Endothelial cell of umbilical vein (primary cell): ENCODE results near the gene FICD. TPM values are rescaled to one million over a fixed set of nuclear protein-coding genes. Genes with fewer than 3 reads are reported as not detected.

Source experiments
- BruUV-seq: library from RNA; stranded (reverse); fragments of 400-500 nt; replicated peaks from 2 replicates; lab custom pipeline; 2021; lab: Mats Ljungman, UMichigan
- CTCF ChIA-PET: fragments of 300-600, 350-600 bp; sonication (Branson Sonifier 250); formaldehyde crosslinking; loops from one replicate; lab custom pipeline; 2021; ENCODE audit warnings: antibody characterized with exemption, inconsistent platforms; lab: Charles Lee
- POLR2A ChIA-PET: fragments of 300-600, 350-600 bp; sonication (Branson Sonifier 250); formaldehyde crosslinking; loops from one replicate; lab custom pipeline; 2021; ENCODE audit warnings: antibody characterized with exemption, inconsistent platforms; lab: Charles Lee
- DNase-seq: peaks from one replicate; pipeline ENCODE4 v3.0.0-alpha.2; 2011; ENCODE audit warnings: low read depth, low spot score
- FAIRE-seq: peaks from 2 replicates; lab custom pipeline; 2011; peaks lifted over from hg19 to GRCh38; lab: Jason Lieb, UNC
- H2AFZ ChIP-seq: 2 replicates; pipeline ENCODE4 v1.6.0; 2012; ENCODE audit warnings: low read depth, low read length, control low read depth, inconsistent platforms
- H3K27ac ChIP-seq: 2 replicates; pipeline ENCODE4 v1.5.1; 2011; ENCODE audit warnings: low read depth, mild to moderate bottlenecking, control low read depth, low read length, moderate library complexity; ENCODE audit not compliant: insufficient read depth
- H3K27me3 ChIP-seq, 2 experiments: 2 replicates each; pipeline versions ENCODE4 v1.6.0 to v1.6.1; 2011; ENCODE audit warnings: low read length in 2 of 2, mixed read lengths in 1 of 2; ENCODE audit not compliant: control insufficient read depth in 2 of 2, insufficient read depth in 2 of 2
- H3K36me3 ChIP-seq, 2 experiments: 2 replicates in 1 of 2; 3 replicates in 1 of 2; pipeline ENCODE4 v1.5.1; 2011; ENCODE audit warnings: low read length in 2 of 2, mild to moderate bottlenecking in 1 of 2, moderate library complexity in 1 of 2; ENCODE audit not compliant: control insufficient read depth in 2 of 2, insufficient read depth in 2 of 2; ENCODE audit errors: extremely low read depth in 1 of 2
- H3K4me1 ChIP-seq: 3 replicates; pipeline ENCODE4 v1.5.1; 2011; ENCODE audit warnings: mild to moderate bottlenecking, low read length; ENCODE audit not compliant: control insufficient read depth, insufficient read depth; ENCODE audit errors: extremely low read depth
- H3K4me2 ChIP-seq: 2 replicates; pipeline ENCODE4 v1.6.1; 2011; ENCODE audit warnings: low read length, control low read depth, mixed read lengths; ENCODE audit not compliant: insufficient read depth
- H3K4me3 ChIP-seq, 3 experiments: fragments of 200-600 bp in 1 of 3; sonication (generic), shearing (Covaris generic) in 1 of 3; replicated peaks in 1 of 3; 2 replicates each; pipeline ENCODE4 v1.5.1; 2011 to 2016; ENCODE audit warnings: control low read depth in 3 of 3, low read length in 3 of 3, mild to moderate bottlenecking in 2 of 3, inconsistent platforms in 1 of 3, low read depth in 1 of 3, moderate library complexity in 1 of 3; ENCODE audit not compliant: insufficient read depth in 1 of 3
- H3K79me2 ChIP-seq: 2 replicates; pipeline ENCODE4 v1.6.0; 2012; ENCODE audit warnings: low read length, inconsistent platforms; ENCODE audit not compliant: control insufficient read depth, insufficient read depth
- H3K9ac ChIP-seq: replicated peaks from 2 replicates; pipeline ENCODE3; 2011; ENCODE audit warnings: low read length, control low read depth; ENCODE audit not compliant: insufficient read depth; ENCODE audit errors: extremely low read depth
- H3K9me1 ChIP-seq: replicated peaks from 3 replicates; pipeline ENCODE4 v1.6.0; 2011; ENCODE audit warnings: mild to moderate bottlenecking, low read length; ENCODE audit not compliant: control insufficient read depth, insufficient read depth; ENCODE audit errors: extremely low read depth
- H3K9me3 ChIP-seq: replicated peaks from 2 replicates; pipeline ENCODE4 v1.5.1; 2012; ENCODE audit warnings: low read length, inconsistent platforms; ENCODE audit not compliant: control insufficient read depth, insufficient read depth
- H4K20me1 ChIP-seq: replicated peaks from 2 replicates; pipeline ENCODE3; 2011; ENCODE audit warnings: mild to moderate bottlenecking, low read length; ENCODE audit not compliant: control insufficient read depth, insufficient read depth; ENCODE audit errors: extremely low read depth
- EZH2 ChIP-seq: IDR thresholded peaks from 2 replicates; pipeline ENCODE4 v1.6.1; 2012; ENCODE audit warnings: borderline replicate concordance, low read depth, mild to moderate bottlenecking, moderate library complexity, low read length, inconsistent platforms; ENCODE audit not compliant: severe bottlenecking
- FOS ChIP-seq: IDR thresholded peaks from 2 replicates; pipeline ENCODE4 v1.6.1; 2011; ENCODE audit warnings: mild to moderate bottlenecking, low read length, moderate library complexity, borderline replicate concordance; ENCODE audit not compliant: insufficient read depth
- GATA2 ChIP-seq: IDR thresholded peaks from 2 replicates; pipeline ENCODE4 v1.7.0; 2011; ENCODE audit warnings: low read depth, mild to moderate bottlenecking, moderate library complexity, mixed read lengths, low read length; ENCODE audit not compliant: insufficient read length, insufficient read depth
- JUN ChIP-seq: IDR thresholded peaks from 2 replicates; pipeline ENCODE4 v1.6.1; 2011; ENCODE audit warnings: borderline replicate concordance, low read depth; ENCODE audit not compliant: insufficient read length, insufficient read depth
- MYC ChIP-seq: IDR thresholded peaks from one replicate; pipeline ENCODE4 v1.6.1; 2011; ENCODE audit warnings: mild to moderate bottlenecking, low read depth, low read length
- POLR2A ChIP-seq: IDR thresholded peaks from 2 replicates; pipeline ENCODE4 v1.6.1; 2012; ENCODE audit warnings: low read depth, mild to moderate bottlenecking, control low read depth, low read length
- POLR2AphosphoS5 ChIP-seq: IDR thresholded peaks from 2 replicates; pipeline ENCODE4 v1.6.1; 2012; ENCODE audit warnings: low read depth, mild to moderate bottlenecking, control low read depth, low read length, moderate library complexity; ENCODE audit not compliant: insufficient read depth
- dilution Hi-C: fragments of 300-500 bp; cut with MboI; formaldehyde crosslinking; loops from one replicate; pipeline ENCODE4 v1.15.0; 2019; ENCODE audit warnings: low sequenced_read_pairs; ENCODE audit not compliant: extremely low pct_ligation_motif_present
- intact Hi-C: fragments of 100-400 bp; cut with micrococcal nuclease; formaldehyde crosslinking; loops from one replicate; pipeline ENCODE4 v1.10.0; 2022
- polyA plus RNA-seq, 4 experiments: library from polyadenylated mRNA; depleted of rRNA in 3 of 4; stranded (reverse) in 3 of 4; unstranded in 1 of 4; fragments of >200 nt; gene quantifications; 2 replicates each; pipeline versions ENCODE4 v1.2.1 to v1.2.3, GENCODE V29; 2011 to 2012; ENCODE audit warnings: missing spikeins in 1 of 4
- total RNA-seq: library from RNA; stranded (reverse); gene quantifications from 2 replicates; pipeline ENCODE4 v1.2.3, GENCODE V29; 2021
- TF ChIP-seq, protein P1 (sequence below): IDR thresholded peaks from 2 replicates; pipeline ENCODE4 v1.6.1; 2011; ENCODE audit not compliant: insufficient read depth, insufficient read length
- TF ChIP-seq, protein P2 (sequence below), 2 donors: IDR thresholded peaks; 1 replicate in 1 of 2; 2 replicates in 1 of 2; pipeline ENCODE4 v1.5.1; 2011; ENCODE audit warnings: low read length in 2 of 2, mild to moderate bottlenecking in 2 of 2, moderate library complexity in 2 of 2, control low read depth in 1 of 2, inconsistent platforms in 1 of 2, low read depth in 1 of 2; ENCODE audit not compliant: insufficient read depth in 1 of 2; ENCODE audit errors: extremely low read depth in 1 of 2

The FICD gene
- total and polyA plus RNA-seq, 2 donors (not counting 3 experiments of a cell fraction or from before 2014, with no cell fraction given) = 3.9 to 6.1 TPM

DNA sequence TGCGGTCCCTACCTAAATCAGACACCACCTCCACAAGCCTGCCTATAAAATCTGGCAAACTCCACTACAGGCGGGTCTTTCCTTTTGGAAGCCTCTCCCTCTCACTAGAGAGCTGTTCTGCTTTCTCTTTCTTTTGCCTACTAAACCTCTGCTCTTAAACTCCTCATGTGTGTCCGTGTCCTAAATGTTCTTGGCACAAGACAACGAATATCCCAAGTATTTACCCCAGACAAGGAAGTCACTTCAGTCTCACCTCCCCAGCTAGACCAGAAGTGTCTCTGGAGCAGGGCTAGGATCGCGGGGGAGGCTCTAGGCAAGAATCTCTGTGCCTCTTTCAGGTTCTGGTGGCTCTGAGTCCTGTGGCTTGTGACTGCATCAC is 37.2 kb upstream of the FICD start:
- BruUV-seq = no TSS peak

GRCh38 chr12:108478611-108479206 is 36.4 kb upstream of the FICD start:
- no peak for FAIRE-seq
- no peak overlapping the region for H3K9ac ChIP-seq
- no peak for TF ChIP-seq POLR2AphosphoS5
- no peak for TF ChIP-seq EZH2
- TF ChIP-seq, protein P1, sequence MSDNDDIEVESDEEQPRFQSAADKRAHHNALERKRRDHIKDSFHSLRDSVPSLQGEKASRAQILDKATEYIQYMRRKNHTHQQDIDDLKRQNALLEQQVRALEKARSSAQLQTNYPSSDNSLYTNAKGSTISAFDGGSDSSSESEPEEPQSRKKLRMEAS = no peak
- TF ChIP-seq MYC = no peak
- TF ChIP-seq, protein P2, sequence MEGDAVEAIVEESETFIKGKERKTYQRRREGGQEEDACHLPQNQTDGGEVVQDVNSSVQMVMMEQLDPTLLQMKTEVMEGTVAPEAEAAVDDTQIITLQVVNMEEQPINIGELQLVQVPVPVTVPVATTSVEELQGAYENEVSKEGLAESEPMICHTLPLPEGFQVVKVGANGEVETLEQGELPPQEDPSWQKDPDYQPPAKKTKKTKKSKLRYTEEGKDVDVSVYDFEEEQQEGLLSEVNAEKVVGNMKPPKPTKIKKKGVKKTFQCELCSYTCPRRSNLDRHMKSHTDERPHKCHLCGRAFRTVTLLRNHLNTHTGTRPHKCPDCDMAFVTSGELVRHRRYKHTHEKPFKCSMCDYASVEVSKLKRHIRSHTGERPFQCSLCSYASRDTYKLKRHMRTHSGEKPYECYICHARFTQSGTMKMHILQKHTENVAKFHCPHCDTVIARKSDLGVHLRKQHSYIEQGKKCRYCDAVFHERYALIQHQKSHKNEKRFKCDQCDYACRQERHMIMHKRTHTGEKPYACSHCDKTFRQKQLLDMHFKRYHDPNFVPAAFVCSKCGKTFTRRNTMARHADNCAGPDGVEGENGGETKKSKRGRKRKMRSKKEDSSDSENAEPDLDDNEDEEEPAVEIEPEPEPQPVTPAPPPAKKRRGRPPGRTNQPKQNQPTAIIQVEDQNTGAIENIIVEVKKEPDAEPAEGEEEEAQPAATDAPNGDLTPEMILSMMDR (IDR thresholded peaks at IDR 0.05; ENCODE audit: extremely low read depth in 1 of 2, insufficient read depth in 1 of 2, low read depth in 1 of 2, low read length in 2 of 2) = no peak
- no peak for TF ChIP-seq FOS
- no peak for TF ChIP-seq POLR2A
- TF ChIP-seq GATA2 = no peak
- TF ChIP-seq JUN = no peak
- no peak overlapping the region for H3K27ac ChIP-seq
- H3K27me3 ChIP-seq = no peaks in the 10 kb centered on the region
- BruUV-seq = no TSS peak
- H2AFZ ChIP-seq = no peak overlapping the region
- no peaks in the 10 kb centered on the region for H3K79me2 ChIP-seq
- no peaks in the 10 kb centered on the region for H3K4me1 ChIP-seq
- H3K9me3 ChIP-seq = no peaks in the 10 kb centered on the region
- no peaks in the 10 kb centered on the region for H3K36me3 ChIP-seq
- ChIA-PET CTCF (interaction anchor here (0.6 to 1.5 kb wide), 2 partner anchors 14 to 896 kb away, joined by 3 to 5 read pairs; no protein-coding TSS in a partner anchor), POLR2A (no interaction called here)
- no peak overlapping the region for H3K4me2 ChIP-seq
- no peak for DNase-seq
- H3K4me3 ChIP-seq = no peak overlapping the region
- dilution Hi-C loops = no loop called here
- H3K9me1 ChIP-seq = no peaks in the 10 kb centered on the region
- intact Hi-C loops = no loop called here
- no peaks in the 10 kb centered on the region for H4K20me1 ChIP-seq

More for the DNA sequence above, 37.2 kb upstream of the FICD start:
- Histone ChIP-seq H3K27me3 (no peaks in the 10 kb centered on the region), H3K4me3 (no peak overlapping the region), H3K27ac (no peak overlapping the region), H3K36me3 (no peaks in the 10 kb centered on the region), H3K9ac (no peak overlapping the region), H3K9me3 (no peaks in the 10 kb centered on the region), H4K20me1 (no peaks in the 10 kb centered on the region), H2AFZ (no peak overlapping the region), H3K4me2 (no peak overlapping the region), H3K9me1 (no peaks in the 10 kb centered on the region), H3K4me1 (no peaks in the 10 kb centered on the region), H3K79me2 (no peaks in the 10 kb centered on the region)
- TF ChIP-seq, protein P2 (IDR thresholded peaks at IDR 0.05; ENCODE audit: extremely low read depth in 1 of 2, insufficient read depth in 1 of 2, low read depth in 1 of 2, low read length in 2 of 2) = no peak
- TF ChIP-seq MYC = no peak
- TF ChIP-seq GATA2 = no peak
- TF ChIP-seq FOS = no peak
- ChIA-PET CTCF (no interaction called here), POLR2A (no interaction called here)
- FAIRE-seq = no peak
- dilution Hi-C loops (no loop called here), intact Hi-C loops (no loop called here)
- DNase-seq = no peak
